OCI-LY7 (cell line): ENCODE measurements around the gene GVQW3.

Source experiments
- CTCF ChIP-seq: fragments of 200-600 bp; sonication (generic); conservative IDR thresholded peaks from 2 replicates; pipeline ENCODE4 v1.5.1; 2014; ENCODE audit warnings: mild to moderate bottlenecking, antibody characterized with exemption, low read length, moderate library complexity, mixed read lengths
- EZH2phosphoT487 ChIP-seq: fragments of 200-600 bp; sonication (generic); IDR thresholded peaks from 2 replicates; pipeline ENCODE4 v1.6.1; 2018; ENCODE audit warnings: low read depth, borderline replicate concordance, mild to moderate bottlenecking, mixed run types, antibody characterized with exemption, low read length, moderate library complexity, mixed read lengths

DNA sequence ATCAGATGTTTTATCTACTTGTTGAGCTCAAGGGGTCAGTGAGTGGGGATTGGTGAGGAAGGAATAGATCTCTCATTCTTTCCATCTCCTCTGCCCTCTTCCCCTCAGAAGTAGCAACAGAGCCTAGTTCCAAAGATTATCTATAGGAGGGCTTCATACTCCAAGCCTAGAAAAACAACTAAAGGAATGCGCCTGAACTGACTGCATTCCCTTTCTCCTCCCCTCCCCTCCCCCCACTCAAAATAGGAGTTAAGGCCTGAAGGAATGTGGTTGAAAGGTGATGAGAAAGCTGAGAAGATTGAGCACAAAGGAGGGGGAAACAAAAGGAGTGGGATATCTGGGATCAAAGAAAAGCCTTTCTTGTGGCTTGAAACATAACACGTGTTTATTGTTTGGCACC lies 74.2 kb downstream of the GVQW3 start:
- TF ChIP-seq CTCF = no peak
- TF ChIP-seq EZH2phosphoT487 = no peak
